ENCODE data around the gene DENND2D.

GRCh38 chr1:111192074-111192473 is 8.4 kb downstream of the DENND2D start:
- TF ChIP-seq CTCF (IDR thresholded peaks at IDR 0.05) = no peak
- TF ChIP-seq EZH2 (IDR thresholded peaks at IDR 0.05; ENCODE audit: borderline replicate concordance, insufficient read depth, low read depth, low read length, poor library complexity, severe bottlenecking) = no peak

Data from B cell (primary cell).